ENCODE data around the gene NKD1.

NKD1 gene

GRCh38 chr16:50603206-50604064 is 55.2 kb downstream of the NKD1 start:
- Histone ChIP-seq H3K36me3 (no peaks in the 10 kb centered on the region), H3K27ac (peak overlapping the region in 3 of 11 experiments; percentile 7 to 15 (median 13); a peak in 3 of 22 replicates), H3K4me3 (no peak overlapping the region), H3K9me3 (replicated peaks in 1 of 11) (no peaks in the 10 kb centered on the region), H4K20me1 (peaks cover 0 to 7% (median 0%) of the 10 kb centered on the region in 11 experiments; a peak in 1 of 22 replicates), H3K27me3 (no peaks in the 10 kb centered on the region), H3K4me1 (peaks cover 21 to 35% (median 28%) of the 10 kb centered on the region in 10 experiments), H3K4me2 (peak overlapping the region; percentile 59 to 84 (median 65)), H3K9ac (peak overlapping the region in 4 of 11 experiments; percentile 15 to 51 (median 44); a peak in 6 of 22 replicates)
- TF ChIP-seq Cebpa-rat (IDR thresholded peaks at IDR 0.05) = no peak

- peaks cover 21 to 35% (median 28%) of the 10 kb centered on the region in 10 experiments for H3K4me1 ChIP-seq
- no peaks in the 10 kb centered on the region for H3K9me3 ChIP-seq (replicated peaks in 1 of 11)
- peak overlapping the region; percentile 59 to 84 (median 65); a peak in 17 of 22 replicates for H3K4me2 ChIP-seq
- H3K36me3 ChIP-seq = no peaks in the 10 kb centered on the region
- H3K4me3 ChIP-seq = no peak overlapping the region
- H3K27ac ChIP-seq = no peak overlapping the region
- H3K27me3 ChIP-seq = no peaks in the 10 kb centered on the region
- peaks cover 0 to 7% (median 0%) of the 10 kb centered on the region in 11 experiments; a peak in 1 of 22 replicates for H4K20me1 ChIP-seq
- no peak overlapping the region for H3K9ac ChIP-seq
- no peak for TF ChIP-seq Cebpa-rat (IDR thresholded peaks at IDR 0.05)
Measured at GRCh38 chr16:50604065-50604418, 55.8 kb downstream of the NKD1 start.

- H3K9ac ChIP-seq = no peak overlapping the region
- no peak for TF ChIP-seq Cebpa-rat (IDR thresholded peaks at IDR 0.05)
- no peaks in the 10 kb centered on the region for H3K36me3 ChIP-seq
- peaks cover 21 to 35% (median 28%) of the 10 kb centered on the region in 10 experiments for H3K4me1 ChIP-seq
- H3K27me3 ChIP-seq = no peaks in the 10 kb centered on the region
- no peak overlapping the region for H3K27ac ChIP-seq
- H3K4me3 ChIP-seq = no peak overlapping the region
- H3K4me2 ChIP-seq = no peak overlapping the region
- H3K9me3 ChIP-seq (replicated peaks in 1 of 11) = no peaks in the 10 kb centered on the region
- H4K20me1 ChIP-seq = peaks cover 0 to 7% (median 0%) of the 10 kb centered on the region in 11 experiments; a peak in 1 of 22 replicates
Measured at GRCh38 chr16:50604610-50605009, 56.4 kb downstream of the NKD1 start.

DNA sequence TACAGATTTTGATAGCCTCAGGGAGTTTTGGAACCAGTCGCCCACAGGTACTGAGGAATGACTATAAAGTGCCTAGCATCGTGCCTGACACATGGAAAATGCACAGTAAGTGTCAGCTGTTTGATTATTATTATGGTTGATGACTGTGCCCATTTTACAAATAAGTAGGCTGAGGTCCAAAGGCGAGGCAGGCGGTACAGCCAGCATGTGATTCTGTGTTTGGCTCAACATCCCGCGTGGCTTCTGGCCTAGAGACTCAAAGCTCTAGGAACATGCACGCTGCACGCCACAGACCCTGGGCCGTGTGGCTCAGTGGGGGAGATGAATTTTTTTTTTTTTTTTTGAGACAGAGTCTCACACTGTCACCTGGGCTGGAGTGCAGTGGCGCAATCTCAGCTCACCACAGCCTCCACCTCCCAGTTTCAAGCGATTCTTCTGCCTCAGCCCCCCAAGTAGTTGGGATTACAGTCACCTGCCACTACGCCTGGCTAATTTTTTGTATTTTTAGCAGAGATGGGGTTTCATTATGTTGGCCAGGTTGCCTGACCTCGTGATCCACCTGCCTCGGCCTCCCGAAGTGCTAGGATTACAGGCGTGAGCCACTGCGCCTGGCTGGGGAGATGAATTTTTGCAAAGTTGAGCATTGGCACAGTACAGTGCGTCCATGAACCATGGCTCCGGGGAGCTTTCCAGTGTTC is 57.7 kb downstream of the NKD1 start:
- Histone ChIP-seq H3K9me3 (replicated peaks in 1 of 11) (no peaks in the 10 kb centered on the region), H3K9ac (no peak overlapping the region), H3K36me3 (no peaks in the 10 kb centered on the region), H3K4me1 (peaks cover 17 to 38% (median 29%) of the 10 kb centered on the region in 10 experiments), H3K4me3 (no peak overlapping the region), H3K27me3 (no peaks in the 10 kb centered on the region), H3K4me2 (no peak overlapping the region), H4K20me1 (peaks cover 0 to 7% (median 0%) of the 10 kb centered on the region in 11 experiments; a peak in 1 of 22 replicates), H3K27ac (no peak overlapping the region)
- TF ChIP-seq Cebpa-rat (IDR thresholded peaks at IDR 0.05) = no peak

DNA sequence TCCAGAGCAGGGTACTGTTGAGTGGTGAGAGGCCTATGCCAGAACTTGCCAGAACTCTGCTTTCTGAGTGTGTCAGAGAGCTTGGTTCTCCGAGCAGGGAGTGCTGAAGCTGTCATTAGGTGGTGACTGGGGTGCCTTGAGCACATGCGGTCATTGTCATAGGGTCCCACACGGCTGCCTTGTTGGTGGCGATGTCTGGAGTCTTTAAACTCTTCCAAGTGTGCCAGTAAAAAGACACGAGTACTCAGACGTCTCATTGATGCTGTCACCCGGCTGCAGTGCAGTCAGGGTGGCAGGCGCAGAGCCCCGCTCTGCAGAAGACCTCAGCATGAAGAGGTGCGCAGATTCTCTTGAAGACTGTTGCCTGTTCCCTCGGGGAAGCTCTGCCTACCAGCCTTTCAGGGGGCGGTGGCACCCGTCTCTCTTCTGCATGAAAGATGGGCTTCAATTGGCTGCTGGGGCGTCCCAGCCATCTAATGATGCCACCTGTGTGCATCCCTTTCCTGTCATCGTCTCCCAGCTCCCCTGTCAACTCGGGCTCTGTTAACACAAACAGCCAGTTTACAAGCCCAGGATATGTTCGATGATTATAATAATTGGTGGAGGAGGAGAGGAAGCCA is 58.3 kb downstream of the NKD1 start:
- Histone ChIP-seq H3K9me3 (replicated peaks in 1 of 11) (no peaks in the 10 kb centered on the region), H3K9ac (no peak overlapping the region), H3K4me2 (no peak overlapping the region), H4K20me1 (peaks cover 0 to 7% (median 0%) of the 10 kb centered on the region in 11 experiments; a peak in 1 of 22 replicates), H3K36me3 (no peaks in the 10 kb centered on the region), H3K4me1 (peaks cover 23 to 41% (median 34%) of the 10 kb centered on the region in 10 experiments), H3K4me3 (no peak overlapping the region), H3K27me3 (no peaks in the 10 kb centered on the region), H3K27ac (no peak overlapping the region)
- no peak for TF ChIP-seq Cebpa-rat (IDR thresholded peaks at IDR 0.05)

DNA sequence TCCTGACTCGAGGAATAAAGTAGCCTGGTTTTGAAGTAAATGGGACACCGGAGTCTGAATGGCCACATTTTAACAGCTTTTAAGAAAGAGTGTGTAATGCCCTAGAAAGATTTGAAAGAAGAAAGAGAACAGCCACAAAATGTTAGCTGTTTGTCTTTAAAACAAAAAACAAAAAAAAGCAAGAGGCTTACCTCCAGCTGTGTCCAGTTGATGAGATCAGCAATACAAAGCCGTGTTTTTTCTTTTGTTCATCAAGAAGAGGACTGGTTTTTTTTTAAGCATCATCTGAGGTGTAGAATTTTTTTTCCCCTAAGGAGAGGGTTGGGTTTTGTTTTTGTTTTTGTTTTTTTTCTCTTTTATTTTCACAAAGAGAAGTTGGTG is 58.8 kb downstream of the NKD1 start:
- H3K27ac ChIP-seq = no peak overlapping the region
- H3K4me2 ChIP-seq = no peak overlapping the region
- H3K4me1 ChIP-seq = peaks cover 28 to 41% (median 38%) of the 10 kb centered on the region in 10 experiments
- H3K27me3 ChIP-seq = no peaks in the 10 kb centered on the region
- H3K9me3 ChIP-seq (replicated peaks in 1 of 11) = no peaks in the 10 kb centered on the region
- no peak for TF ChIP-seq Cebpa-rat (IDR thresholded peaks at IDR 0.05)
- no peaks in the 10 kb centered on the region for H3K36me3 ChIP-seq
- no peak overlapping the region for H3K9ac ChIP-seq
- H3K4me3 ChIP-seq = no peak overlapping the region
- H4K20me1 ChIP-seq = peaks cover 0 to 7% (median 0%) of the 10 kb centered on the region in 11 experiments; a peak in 1 of 22 replicates

DNA sequence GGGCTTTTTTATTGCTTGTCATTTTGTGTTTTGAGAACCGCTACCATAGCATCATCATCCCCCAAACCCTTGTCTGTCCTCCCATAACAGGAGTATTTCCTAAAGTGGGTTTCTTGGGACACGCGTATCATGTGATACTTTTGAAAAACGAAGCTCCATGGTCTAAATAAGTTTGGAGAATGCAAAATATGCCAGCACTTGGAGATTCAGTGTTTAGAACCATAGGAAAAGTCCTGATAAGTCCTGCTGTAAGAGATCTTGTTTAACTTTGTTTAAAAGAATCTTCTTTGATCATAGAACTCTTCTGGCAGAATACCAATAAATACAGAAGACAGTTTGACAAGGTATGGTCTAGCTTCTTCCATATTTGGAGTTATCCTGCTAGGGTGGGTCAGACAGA is 59.3 kb downstream of the NKD1 start:
- H3K36me3 ChIP-seq = no peaks in the 10 kb centered on the region
- H3K9ac ChIP-seq = no peak overlapping the region
- no peak overlapping the region for H3K4me2 ChIP-seq
- H3K27me3 ChIP-seq = no peaks in the 10 kb centered on the region
- no peak overlapping the region for H3K4me3 ChIP-seq
- H3K9me3 ChIP-seq (replicated peaks in 1 of 11) = no peaks in the 10 kb centered on the region
- H4K20me1 ChIP-seq = peaks cover 0 to 7% (median 0%) of the 10 kb centered on the region in 11 experiments; a peak in 1 of 22 replicates
- no peak overlapping the region for H3K27ac ChIP-seq
- H3K4me1 ChIP-seq = peaks cover 32 to 42% (median 39%) of the 10 kb centered on the region in 10 experiments
- TF ChIP-seq Cebpa-rat (IDR thresholded peaks at IDR 0.05) = no peak

DNA sequence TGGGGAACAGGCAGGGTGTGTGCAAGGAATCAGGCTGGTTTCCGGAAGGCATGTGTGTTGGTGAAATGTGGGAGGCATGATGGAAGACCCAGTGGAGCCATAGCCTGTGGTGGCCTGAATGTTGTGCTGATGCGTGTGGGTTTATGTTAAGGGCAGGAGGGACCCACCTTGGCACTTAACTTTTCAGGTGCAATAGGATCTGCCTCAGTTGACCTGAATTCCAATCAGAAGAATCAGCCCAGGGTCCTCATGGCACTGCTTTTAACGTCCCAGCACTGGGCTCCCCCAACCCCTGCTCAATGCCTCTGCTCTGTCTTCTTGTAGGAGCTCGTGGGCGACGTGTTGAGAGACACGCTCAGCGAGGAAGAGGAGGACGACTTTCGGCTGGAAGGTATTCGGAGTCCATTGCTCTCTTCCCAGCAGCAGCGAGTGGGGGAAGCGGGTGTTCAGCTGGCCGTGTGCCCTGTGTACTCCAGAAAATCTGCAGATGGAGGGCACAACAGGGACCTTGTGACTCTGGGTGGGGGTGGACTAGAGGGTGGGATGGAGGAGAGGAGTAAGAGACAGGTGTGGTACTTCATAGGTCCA is 59.9 kb downstream of the NKD1 start:
- Histone ChIP-seq H4K20me1 (peaks cover 0 to 7% (median 0%) of the 10 kb centered on the region in 11 experiments; a peak in 1 of 22 replicates), H3K27ac (no peak overlapping the region), H3K36me3 (no peaks in the 10 kb centered on the region), H3K4me2 (no peak overlapping the region), H3K27me3 (no peaks in the 10 kb centered on the region), H3K4me1 (peaks cover 34 to 42% (median 39%) of the 10 kb centered on the region in 10 experiments), H3K9ac (no peak overlapping the region), H3K4me3 (no peak overlapping the region), H3K9me3 (replicated peaks in 1 of 11) (no peaks in the 10 kb centered on the region)
- TF ChIP-seq Cebpa-rat (IDR thresholded peaks at IDR 0.05) = no peak
